Fibroblast of peridontal ligament (primary cell): ENCODE data around the gene STAB2.

ENCODE experiments used
- DNase-seq: peaks from one replicate; pipeline ENCODE4 v3.0.0-alpha.2; 2010; ENCODE audit errors: extremely low read depth

Gene STAB2, protein sequence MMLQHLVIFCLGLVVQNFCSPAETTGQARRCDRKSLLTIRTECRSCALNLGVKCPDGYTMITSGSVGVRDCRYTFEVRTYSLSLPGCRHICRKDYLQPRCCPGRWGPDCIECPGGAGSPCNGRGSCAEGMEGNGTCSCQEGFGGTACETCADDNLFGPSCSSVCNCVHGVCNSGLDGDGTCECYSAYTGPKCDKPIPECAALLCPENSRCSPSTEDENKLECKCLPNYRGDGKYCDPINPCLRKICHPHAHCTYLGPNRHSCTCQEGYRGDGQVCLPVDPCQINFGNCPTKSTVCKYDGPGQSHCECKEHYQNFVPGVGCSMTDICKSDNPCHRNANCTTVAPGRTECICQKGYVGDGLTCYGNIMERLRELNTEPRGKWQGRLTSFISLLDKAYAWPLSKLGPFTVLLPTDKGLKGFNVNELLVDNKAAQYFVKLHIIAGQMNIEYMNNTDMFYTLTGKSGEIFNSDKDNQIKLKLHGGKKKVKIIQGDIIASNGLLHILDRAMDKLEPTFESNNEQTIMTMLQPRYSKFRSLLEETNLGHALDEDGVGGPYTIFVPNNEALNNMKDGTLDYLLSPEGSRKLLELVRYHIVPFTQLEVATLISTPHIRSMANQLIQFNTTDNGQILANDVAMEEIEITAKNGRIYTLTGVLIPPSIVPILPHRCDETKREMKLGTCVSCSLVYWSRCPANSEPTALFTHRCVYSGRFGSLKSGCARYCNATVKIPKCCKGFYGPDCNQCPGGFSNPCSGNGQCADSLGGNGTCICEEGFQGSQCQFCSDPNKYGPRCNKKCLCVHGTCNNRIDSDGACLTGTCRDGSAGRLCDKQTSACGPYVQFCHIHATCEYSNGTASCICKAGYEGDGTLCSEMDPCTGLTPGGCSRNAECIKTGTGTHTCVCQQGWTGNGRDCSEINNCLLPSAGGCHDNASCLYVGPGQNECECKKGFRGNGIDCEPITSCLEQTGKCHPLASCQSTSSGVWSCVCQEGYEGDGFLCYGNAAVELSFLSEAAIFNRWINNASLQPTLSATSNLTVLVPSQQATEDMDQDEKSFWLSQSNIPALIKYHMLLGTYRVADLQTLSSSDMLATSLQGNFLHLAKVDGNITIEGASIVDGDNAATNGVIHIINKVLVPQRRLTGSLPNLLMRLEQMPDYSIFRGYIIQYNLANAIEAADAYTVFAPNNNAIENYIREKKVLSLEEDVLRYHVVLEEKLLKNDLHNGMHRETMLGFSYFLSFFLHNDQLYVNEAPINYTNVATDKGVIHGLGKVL (N-terminal part only)

DNA sequence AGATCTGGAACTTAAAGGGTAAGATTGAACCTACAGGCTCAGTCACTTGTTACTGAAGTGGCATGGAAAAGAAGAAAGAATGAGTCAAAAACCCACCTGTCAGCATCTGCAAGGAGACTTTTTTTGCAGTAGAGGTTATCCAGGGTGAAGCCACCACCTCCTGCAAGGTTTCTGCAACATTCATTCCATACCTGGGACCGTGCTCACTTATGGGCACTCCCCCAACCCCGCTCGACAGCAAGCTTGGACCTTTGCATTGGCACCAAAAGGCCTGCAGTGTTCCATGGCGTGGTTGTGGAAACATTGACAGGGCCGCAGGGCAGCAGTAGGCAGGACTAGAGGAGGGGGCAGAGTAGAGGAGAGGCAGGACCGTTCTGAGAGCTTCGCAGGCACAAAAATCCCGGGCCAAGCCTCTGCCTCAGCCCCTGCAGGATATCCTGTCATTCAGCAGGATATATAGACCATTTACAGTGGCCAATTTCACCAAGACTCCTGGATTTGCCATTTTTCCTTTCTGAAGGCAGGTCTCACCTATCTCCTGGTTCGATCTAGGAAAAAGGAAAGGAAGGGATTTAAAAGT, at the start of gene STAB2:
Gene STAB2, plus strand, starts transcription at position 483 of the 580 bp plus-strand sequence. CDS start 204 bp downstream, outside the sequence.
- DNase-seq: no peak

DNA sequence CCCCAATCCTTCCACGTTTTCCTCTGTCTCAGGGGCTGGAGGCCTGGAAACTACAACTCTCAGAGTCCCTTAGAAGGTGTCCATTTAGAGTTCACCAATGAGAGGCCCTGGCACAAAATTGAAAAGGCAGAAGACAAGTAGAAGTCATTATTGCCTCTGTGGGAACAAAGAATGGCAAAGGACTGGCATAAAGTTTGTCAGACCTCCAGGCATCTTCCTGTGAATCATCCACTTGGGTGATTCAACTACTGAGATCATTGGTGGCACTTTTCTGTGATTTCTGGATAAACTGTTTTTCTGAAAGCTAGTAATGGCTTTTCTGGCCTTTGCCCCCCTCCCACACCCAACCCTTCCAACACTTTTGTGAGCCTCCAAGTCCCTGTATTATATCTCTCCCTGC, 48.7 kb upstream of the STAB2 start:
- no peak for DNase-seq

DNA sequence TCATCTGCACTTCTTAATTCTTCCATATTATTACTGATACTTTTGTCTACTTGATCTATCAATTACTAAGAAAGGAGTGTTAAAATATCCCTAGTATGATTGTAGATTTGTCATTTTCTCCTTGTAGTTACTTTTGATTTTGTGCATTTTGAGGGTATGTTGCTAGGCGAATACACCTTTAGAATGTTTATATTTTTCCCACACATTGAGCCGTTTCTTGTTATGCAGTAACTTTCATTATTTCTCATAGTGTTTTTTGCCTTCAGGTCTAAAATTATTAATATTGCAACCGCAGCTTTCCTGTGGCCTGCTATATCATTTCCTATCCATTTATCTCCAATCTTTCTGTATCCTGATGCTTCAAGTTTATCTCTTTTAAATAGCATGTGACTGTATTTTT, 46.8 kb upstream of the STAB2 start:
- DNase-seq: no peak

DNA sequence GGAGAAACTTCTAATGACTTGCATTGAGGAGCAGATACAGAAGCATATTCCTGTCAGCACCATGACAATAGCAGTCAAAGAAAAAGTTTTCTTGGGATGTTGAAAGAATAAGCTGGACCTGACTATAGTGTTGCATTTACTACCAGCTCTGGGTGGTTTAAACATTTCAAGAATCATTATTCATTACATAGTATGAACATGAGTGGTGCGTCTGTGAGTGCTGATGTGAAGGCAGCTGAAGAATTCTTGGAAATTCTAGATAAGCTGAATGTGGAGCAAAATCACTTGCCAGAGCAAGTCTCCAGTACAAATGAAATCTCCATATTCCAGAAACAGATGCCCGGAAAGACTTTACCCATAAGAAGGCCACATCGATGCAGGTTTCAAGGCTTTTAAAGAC, 45.0 kb upstream of the STAB2 start:
- no peak for DNase-seq

DNA sequence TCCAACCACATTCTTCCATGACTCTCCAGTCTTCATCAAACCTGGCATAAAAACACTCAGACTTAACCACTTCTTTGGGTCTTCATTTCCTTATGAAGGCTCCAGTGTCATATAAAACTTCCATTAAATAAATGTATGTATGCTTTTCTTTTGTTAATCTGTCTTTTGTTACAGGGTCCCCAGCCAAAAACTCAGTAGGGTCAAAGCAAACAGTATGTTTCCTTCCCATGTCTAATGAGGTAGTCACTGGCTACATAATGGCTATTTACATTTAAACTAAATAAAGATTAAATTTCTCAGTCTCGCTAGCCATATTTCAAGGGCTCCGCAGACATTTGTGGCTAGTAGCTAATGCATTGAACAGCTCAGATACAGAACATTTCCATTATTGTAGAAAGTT, 40.1 kb upstream of the STAB2 start:
- DNase-seq: no peak

DNA sequence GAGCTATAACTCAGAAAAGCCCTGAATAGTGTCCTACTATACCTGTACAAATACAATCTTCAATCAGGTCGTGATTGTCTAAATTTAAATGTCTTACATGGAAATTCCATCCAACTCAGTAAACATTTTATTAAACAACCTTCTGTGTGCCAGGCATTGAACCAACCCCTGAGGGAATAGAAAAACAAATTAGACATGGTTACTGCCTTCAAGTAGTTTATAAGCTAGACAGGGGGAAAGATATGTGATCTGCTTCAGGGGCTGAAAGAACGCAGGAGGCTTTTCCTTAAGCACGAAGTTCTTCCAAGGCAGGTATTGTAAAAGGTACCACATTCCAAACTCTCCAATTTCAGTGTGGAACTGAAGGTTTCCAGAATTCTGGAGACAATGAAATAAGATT, 39.7 kb upstream of the STAB2 start:
- no peak for DNase-seq

DNA sequence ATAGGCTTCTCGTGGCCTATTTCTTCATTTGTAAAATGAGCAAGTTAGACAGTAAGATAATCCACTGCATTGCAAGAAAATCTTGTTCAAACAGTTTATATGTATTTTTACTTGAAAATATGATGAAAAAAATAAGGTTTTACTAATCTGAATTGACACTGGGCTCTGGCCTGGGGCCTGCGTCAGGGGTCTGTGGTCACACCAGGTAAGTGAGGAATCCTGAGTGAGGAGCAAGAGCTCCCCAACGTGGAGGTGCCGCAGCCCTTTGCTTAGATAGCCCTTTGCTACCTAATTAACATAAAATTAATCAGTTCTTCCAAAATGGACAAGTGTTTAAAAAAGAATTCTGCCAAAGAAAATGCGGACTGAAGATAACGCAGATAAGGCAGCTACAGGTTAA, 39.1 kb upstream of the STAB2 start:
- DNase-seq: no peak

DNA sequence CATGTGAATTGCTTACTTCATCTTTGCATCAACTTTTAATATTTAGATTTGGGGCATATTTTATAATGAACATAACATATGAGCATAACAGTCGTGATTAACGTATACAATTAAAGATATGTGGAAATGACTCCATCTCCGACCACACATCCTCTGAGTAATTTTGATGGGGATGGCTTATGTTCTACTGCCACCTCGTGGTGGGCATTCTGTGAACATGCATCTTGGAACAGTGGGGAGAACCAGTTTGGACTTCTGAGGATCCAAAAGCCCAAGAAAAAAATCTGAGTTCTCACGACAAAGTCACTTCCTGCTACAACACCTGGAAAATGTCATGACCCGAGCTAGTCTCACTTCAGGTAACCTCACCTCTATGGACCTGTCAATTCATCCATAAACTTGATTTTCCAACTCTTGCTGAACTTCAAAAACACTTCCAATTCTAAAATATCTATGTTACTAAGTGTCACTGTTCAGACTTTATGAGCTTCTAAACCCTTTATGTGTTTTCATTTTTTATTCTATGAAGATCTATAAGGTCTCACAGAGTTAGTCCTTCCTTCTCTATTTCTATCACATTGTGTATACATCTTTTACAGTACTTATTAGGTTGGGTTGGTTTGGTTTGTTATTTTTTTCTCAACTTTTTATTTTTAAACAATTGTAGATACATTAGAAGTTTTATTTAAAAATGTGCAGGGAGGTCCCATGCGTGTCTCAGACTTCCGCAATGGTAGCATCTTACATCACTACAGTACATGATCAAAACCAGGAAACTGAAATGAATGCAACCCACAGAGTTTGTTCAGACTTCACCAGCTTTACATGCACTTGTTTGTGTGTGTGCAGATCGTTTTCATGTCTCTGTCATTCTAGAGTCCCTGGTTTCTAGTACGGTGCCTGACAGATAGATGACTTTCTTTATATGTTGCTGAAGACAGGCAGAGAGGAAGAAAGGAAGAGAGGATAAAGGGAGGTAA, 38.2 kb upstream of the STAB2 start:
- DNase-seq: peak; percentile 78

DNA sequence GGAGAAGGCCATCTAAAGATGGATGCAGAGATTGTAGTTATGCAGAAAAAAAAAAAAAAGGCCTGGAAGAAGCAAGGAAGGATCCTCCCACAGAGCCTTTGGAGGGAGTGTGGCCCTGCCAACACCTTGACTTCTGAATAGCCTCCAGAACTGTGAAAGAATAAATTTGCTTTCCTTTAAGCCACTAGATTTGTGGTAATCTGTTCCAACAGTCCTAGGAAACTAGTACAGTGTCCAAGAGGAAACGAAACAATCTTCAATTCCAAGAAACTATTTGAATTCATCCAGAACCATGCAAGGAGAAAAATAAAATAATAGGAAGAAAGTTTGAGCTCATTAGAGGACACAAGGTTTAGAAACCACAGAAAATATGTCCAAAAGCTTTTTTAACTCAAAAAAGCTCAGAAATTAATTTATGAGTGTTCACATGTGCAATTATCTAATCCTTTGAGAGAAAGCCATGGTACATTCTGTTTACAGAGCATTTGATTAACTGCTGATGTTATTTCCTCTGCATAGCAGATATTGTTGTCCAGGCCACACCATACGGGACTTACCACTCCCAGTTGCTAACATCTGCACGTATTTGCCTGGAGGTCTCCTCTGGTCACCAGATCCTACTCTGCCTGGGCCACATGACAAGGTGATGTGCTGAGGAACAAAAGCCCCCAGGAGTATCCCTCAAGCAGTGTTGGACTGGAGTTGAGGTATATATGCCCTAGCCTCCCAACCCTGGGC, 30.0 kb upstream of the STAB2 start:
- DNase-seq: no peak

DNA sequence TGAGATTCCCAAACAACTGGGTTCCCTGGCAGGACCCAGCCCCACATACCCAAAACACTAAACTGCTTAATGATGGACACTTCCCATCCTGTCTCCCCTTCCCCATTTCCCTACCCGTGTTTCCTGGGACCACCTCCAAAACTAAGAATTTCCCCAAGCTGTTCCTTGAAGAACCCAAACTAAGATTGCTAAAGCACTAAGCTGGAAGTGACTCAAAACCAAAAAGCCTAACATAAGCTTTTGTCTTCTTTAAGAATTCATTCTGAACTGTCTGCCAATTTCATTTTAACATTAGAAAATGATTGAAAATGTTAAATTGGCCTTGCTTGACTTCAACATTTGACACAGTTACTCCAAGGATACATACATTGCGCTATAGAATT, 29.5 kb upstream of the STAB2 start:
- peak; percentile 7 for DNase-seq

DNA sequence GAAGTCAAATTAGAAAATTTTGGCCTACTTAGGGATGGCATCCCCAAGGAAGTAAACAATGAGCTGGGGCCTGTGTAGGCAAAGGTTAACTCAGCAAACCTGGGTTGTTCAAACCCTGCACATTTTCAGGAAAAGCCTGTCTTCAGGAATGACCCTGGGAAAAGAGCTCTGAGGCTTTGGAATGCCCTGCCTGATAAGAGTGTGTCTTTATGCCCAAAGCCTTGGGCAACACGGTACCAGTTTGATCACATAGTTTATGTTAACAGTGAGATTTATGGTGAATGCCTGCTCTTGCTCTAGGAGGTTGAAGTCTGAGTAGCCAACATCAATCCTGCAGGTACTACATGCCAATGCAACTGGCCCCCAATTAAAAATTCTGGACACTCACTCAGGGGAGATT, 28.2 kb upstream of the STAB2 start:
- no peak for DNase-seq

DNA sequence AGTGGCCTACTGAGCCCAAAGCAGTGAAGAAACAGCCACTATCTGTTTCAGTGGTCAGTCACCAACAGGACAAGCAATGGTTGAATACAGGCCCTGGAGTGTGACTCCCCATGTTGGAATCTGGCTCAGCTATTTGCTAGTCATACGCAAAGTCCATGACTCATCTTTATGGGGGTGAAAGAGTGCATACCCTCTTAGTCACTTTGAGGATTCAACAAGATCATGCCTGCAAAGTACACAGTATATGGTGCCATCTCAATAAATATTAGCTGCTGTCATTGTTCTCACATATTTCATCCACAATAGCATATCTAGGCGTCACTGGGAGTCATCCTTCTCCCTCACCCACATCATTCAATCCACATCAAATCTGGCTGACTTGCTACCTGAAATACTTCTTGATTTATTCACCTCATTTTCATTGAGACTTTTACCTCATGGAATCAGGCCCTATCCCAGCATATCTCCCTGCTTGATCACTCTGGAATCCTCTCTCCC, 26.4 kb upstream of the STAB2 start:
- DNase-seq: peak; percentile 94

DNA sequence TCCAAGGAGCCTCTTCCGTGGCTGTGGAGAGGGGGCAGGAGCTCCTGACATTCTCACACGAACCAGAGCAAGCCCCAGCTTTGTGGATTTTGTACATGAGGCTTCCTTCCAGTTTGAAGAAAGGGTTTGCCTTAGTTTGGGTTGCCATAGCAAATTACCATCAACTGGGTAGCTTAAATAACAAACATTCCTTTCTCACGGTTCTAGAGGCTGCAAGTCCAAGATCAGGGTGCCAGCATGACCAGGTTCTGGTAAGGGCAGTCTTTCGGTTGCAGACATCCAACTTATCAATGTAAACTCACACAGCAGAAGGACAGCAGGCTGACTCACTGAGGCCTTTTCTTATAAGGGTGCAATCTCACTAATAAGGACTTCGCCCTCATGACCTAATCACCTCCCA, 25.9 kb upstream of the STAB2 start:
- DNase-seq: peak; percentile 30

DNA sequence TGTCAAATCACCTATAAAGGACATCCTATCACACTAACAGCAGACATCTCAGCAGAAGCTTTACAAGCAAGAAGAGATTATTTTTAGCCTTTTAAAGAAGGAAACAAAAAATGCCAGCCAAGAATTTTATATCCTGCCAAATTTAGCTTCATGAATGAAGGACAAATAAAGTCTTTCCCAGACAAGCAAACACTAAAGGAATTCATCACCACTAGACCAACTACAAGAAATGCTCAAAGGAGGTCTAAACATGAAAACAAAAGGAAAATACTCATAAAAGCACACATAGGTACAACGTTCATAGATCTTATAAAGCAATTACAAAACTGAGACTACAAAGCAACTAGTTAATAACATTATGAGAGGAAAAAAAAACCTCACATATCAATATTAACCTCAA, 20.7 kb upstream of the STAB2 start:
- DNase-seq: no peak

DNA sequence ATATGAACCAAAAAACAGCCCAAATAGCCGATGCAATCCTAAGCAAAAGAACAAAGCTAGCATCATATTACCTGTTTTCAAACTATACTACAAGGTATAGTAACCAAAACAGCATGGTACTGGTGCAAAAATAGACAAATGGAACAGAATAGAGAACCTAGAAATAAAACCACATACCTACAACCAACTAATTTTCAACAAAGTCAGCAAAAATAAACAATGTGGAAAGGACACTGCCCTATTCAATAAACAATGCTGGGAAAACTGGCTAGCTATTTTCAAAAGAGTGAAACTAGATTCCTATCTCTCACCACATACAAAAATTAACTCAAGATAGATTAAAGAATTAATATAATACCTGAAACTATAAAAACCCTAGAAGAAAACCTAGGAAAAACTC, 17.8 kb upstream of the STAB2 start:
- no peak for DNase-seq

DNA sequence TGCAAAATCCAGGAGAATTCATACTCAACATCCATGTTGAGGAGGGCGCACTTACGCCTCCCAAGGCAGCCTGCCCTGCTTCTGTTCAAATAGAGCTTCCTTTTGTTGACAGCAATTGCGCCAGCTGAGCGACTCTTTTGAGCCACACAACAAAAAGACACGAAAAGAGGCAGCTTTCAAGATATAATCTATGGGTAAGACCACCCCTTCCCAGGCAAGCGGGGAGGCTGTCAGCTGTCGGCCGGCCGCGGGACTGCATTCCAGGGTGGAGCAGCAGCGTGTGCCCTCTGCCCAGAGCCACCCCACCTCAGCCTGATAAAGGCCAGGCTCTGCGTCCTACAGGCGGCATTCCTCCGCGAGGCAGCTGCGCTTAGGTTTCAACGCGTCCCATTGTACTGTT, 15.8 kb upstream of the STAB2 start:
- DNase-seq: no peak

DNA sequence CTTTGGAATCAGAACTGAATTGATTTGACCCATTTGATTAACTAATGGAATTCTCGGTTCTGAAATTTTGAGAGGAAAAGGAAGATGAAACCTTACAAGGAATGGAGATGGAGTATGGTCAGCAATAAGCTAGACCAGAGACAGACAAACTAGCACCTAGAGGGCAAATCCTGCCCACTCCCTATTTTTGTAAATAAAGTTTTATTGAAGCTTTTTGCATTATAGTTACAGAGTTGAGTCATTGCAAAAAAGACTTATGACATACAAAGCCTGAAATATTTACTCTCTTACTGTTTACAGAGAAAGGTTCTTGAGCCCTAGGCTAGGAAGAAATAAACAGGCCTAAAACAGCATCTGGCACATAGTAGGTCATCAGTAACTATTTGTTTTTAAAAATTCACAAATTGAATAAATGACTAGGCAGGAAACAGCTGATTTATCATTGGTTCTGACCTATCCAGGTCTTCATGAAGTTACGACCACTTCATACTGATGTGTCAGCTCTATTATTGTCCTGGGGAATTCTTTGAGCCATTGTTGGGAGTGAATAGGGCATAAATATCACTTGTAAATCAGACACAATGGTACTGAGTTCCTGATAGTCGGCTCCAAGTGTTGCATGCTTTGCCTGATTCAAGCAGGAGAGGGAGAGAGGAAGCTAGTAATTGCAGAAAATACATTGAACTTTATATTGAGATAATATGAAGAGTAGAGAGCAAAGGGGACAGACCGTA, 14.6 kb upstream of the STAB2 start:
- no peak for DNase-seq

DNA sequence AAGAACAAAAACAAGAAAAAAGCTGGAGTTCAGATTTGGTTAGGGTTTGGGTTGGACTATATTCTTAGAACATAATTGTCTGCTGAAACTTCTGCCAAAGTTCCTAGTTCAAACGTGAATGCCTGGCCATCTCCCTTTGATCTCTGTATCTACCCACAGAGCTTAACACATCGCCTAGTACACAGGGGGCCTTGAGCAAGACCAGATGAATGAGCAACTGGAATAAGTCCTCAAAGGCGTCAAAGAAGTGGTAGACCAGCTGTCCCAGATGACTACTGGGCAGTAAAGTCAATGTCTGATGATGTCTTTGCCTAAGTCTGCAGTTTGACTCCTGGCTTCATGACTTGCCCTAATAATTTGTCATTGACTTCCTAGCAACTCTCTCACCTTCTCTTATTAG, 13.9 kb upstream of the STAB2 start:
- DNase-seq: no peak

DNA sequence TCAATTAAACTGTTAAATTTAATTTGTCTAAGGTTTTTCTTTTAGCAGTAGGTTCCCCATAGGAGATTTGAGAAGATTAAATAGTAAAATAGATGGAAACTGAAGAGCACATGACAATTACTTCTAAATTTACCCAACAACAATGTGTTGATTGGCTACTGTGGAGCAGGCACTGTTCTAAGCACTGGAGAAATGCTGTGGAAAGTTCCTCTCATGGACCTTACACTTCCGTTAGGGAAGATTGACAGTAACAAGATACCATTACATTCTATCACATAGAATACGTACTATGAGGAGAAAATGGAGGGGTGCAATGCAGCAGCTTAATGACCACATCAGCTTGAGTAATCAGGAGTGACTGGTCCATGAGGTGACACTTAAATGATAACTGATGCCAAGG, 8.1 kb upstream of the STAB2 start:
- DNase-seq: no peak
